GM12864 (cell line): Measurements from ENCODE around the gene BBOX1.
A peak's percentile ranks its signal among the peaks of the same experiment; 100 is the strongest.

Experiments
- DNase-seq: peaks from one replicate; pipeline ENCODE4 v3.0.0-alpha.2; 2011; ENCODE audit warnings: low read depth
- H3K4me3 ChIP-seq: 2 replicates; pipeline ENCODE4 v1.5.1; 2011; ENCODE audit warnings: mild to moderate bottlenecking, low read depth, low read length, control low read depth
- CTCF ChIP-seq: IDR thresholded peaks from 2 replicates; pipeline ENCODE4 v1.5.1; 2011; ENCODE audit warnings: low read depth, mild to moderate bottlenecking, moderate library complexity, low read length, control low read depth, inconsistent platforms; ENCODE audit errors: missing control alignments

Gene BBOX1

GRCh38 chr11:27158456-27159334 lies 118.1 kb downstream of the BBOX1 start:
- no peak overlapping the region for H3K4me3 ChIP-seq
- TF ChIP-seq CTCF: peak; percentile 68
- DNase-seq: peak; percentile 8

- no peak for TF ChIP-seq CTCF
- no peak overlapping the region for H3K4me3 ChIP-seq
- no peak for DNase-seq
Observed at GRCh38 chr11:27159335-27159679, 118.7 kb downstream of the BBOX1 start.

- TF ChIP-seq CTCF: no peak
- DNase-seq: no peak
Observed at GRCh38 chr11:27161071-27161470, 120.5 kb downstream of the BBOX1 start.

GRCh38 chr11:27162237-27162636 lies 121.6 kb downstream of the BBOX1 start:
- DNase-seq: no peak
- no peak for TF ChIP-seq CTCF
- no peak overlapping the region for H3K4me3 ChIP-seq

More at GRCh38 chr11:27161071-27161470, 120.5 kb downstream of the BBOX1 start:
- no peak overlapping the region for H3K4me3 ChIP-seq

GRCh38 chr11:27166130-27166529 lies 125.5 kb downstream of the BBOX1 start:
- DNase-seq: no peak
- no peak overlapping the region for H3K4me3 ChIP-seq
- TF ChIP-seq CTCF: no peak

- no peak for DNase-seq
- no peak for TF ChIP-seq CTCF
- no peak overlapping the region for H3K4me3 ChIP-seq
Observed at GRCh38 chr11:27171376-27171958, 130.9 kb downstream of the BBOX1 start.
